PC-9 (cell line): Measurements from ENCODE around the gene BAD.

Experiments used
- CTCF ChIP-seq: fragments of 200-600 bp; sonication (generic); conservative IDR thresholded peaks from 2 replicates; pipeline ENCODE4 v1.6.1; 2017; ENCODE audit warnings: mixed run types, antibody characterized with exemption, mild to moderate bottlenecking, moderate library complexity
- EZH2 ChIP-seq: fragments of 200-600 bp; sonication (generic); IDR thresholded peaks from 2 replicates; pipeline ENCODE4 v1.8.0; 2017; ENCODE audit warnings: antibody characterized with exemption, low read depth

- TF ChIP-seq CTCF (no peak), EZH2 (no peak)
Measured at GRCh38 chr11:64244107-64244506, 40.4 kb downstream of the BAD start.
